Testis (tissue), 3 donors: ENCODE data around the gene EXPH5. TPM values are rescaled to one million over a fixed set of nuclear protein-coding genes. Genes with fewer than 3 reads are reported as not detected.

Experiments used
- DNase-seq: peaks from one replicate; pipeline ENCODE4 v3.0.0-alpha.2; 2019
- H3K27ac ChIP-seq, 2 donors: fragments of 200-600 bp; sonication (generic); one replicate each; pipeline ENCODE4 v1.5.1; 2019
- H3K27me3 ChIP-seq: fragments of 200-600 bp; sonication (generic); one replicate; pipeline ENCODE4 v1.5.1; 2019
- H3K36me3 ChIP-seq: fragments of 200-600 bp; sonication (generic); one replicate; pipeline ENCODE4 v1.5.1; 2017; ENCODE audit warnings: low read depth; ENCODE audit errors: missing control alignments
- H3K4me1 ChIP-seq: fragments of 200-600 bp; sonication (generic); one replicate; pipeline ENCODE4 v1.5.1; 2019
- H3K4me3 ChIP-seq, 2 donors: fragments of 200-600 bp; sonication (generic); one replicate each; pipeline ENCODE4 v1.5.1; 2017 to 2019
- H3K9me3 ChIP-seq: fragments of 200-600 bp; sonication (generic); one replicate; pipeline ENCODE4 v1.5.1; 2017
- POLR2A ChIP-seq: fragments of 450-650 bp; IDR thresholded peaks from one replicate; pipeline ENCODE4 v1.6.1; 2017; ENCODE audit warnings: antibody characterized with exemption, mild to moderate bottlenecking, moderate library complexity
- WGBS, 2 donors: methylation state at CpG; one replicate each; pipeline ENCODE4 v1.1.5; 2018; 5-methylcytosine and 5-hydroxymethylcytosine counted together
- intact Hi-C: fragments of 100-400 bp; cut with DNase I; formaldehyde crosslinking; loops from one replicate; pipeline ENCODE4 v1.15.1; 2023; ENCODE audit warnings: low total_unique reads
- polyA plus RNA-seq: library from polyadenylated mRNA; stranded (reverse); fragments of 350-450 nt; fragmentation: Illumina TruSeq; extraction: RNeasy Lipid Tissue Mini Kit (QIAGEN cat#74804); gene quantifications from one replicate; pipeline ENCODE4 v1.2.3, GENCODE V29; 2014; ENCODE audit warnings: low read depth, low replicate concordance; ENCODE audit not compliant: insufficient read depth
- total RNA-seq, 2 donors: library from RNA; depleted of rRNA; stranded (reverse); fragments of >200 nt; gene quantifications; one replicate each; pipeline ENCODE4 v1.2.3, GENCODE V29; 2016
- TF ChIP-seq, protein P1 (sequence below), 3 experiments: fragments of 450-650 bp in 2 of 3; fragments of 200-600 bp in 1 of 3; sonication (generic) in 1 of 3; IDR thresholded peaks; one replicate each; pipeline ENCODE4 v1.5.1; 2016 to 2019; ENCODE audit warnings: antibody characterized with exemption in 3 of 3, mild to moderate bottlenecking in 2 of 3, moderate library complexity in 1 of 3

The EXPH5 gene
- total and polyA plus RNA-seq, 3 donors from 2014 or later = 0.62 to 1.3 (median 0.71) TPM

DNA sequence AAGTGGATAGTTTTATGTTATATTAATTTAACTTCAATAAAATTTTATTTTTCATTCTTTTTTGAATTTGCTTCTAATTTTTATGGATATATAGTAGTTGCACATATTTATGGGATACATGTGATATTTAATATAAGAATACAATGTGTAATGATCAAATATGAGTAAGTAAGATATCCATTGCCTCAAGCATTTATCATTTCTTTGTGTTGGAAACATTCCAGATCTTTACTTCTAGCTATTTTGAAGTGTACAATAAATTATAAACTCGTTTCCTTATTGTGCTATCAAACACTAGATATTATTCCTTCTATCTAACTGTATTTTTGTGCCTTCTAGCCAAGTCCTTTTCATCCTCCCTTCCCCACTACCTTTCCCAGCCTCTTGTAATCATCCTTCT lies 17.0 kb downstream of the EXPH5 start:
- no peaks in the 10 kb centered on the region for H3K9me3 ChIP-seq
- intact Hi-C loops = no loop called here
- TF ChIP-seq, protein P1, sequence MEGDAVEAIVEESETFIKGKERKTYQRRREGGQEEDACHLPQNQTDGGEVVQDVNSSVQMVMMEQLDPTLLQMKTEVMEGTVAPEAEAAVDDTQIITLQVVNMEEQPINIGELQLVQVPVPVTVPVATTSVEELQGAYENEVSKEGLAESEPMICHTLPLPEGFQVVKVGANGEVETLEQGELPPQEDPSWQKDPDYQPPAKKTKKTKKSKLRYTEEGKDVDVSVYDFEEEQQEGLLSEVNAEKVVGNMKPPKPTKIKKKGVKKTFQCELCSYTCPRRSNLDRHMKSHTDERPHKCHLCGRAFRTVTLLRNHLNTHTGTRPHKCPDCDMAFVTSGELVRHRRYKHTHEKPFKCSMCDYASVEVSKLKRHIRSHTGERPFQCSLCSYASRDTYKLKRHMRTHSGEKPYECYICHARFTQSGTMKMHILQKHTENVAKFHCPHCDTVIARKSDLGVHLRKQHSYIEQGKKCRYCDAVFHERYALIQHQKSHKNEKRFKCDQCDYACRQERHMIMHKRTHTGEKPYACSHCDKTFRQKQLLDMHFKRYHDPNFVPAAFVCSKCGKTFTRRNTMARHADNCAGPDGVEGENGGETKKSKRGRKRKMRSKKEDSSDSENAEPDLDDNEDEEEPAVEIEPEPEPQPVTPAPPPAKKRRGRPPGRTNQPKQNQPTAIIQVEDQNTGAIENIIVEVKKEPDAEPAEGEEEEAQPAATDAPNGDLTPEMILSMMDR (IDR thresholded peaks at IDR 0.05) = no peak
- no peak for TF ChIP-seq POLR2A
- no peak for DNase-seq
- H3K4me1 ChIP-seq = no peaks in the 10 kb centered on the region
- no peaks in the 10 kb centered on the region for H3K36me3 ChIP-seq
- H3K27ac ChIP-seq = no peak overlapping the region
- 48 to 57% methylated on average over 1 of the region's 1 CpG for WGBS, 2 donors
- no peaks in the 10 kb centered on the region for H3K27me3 ChIP-seq
- no peak overlapping the region for H3K4me3 ChIP-seq

DNA sequence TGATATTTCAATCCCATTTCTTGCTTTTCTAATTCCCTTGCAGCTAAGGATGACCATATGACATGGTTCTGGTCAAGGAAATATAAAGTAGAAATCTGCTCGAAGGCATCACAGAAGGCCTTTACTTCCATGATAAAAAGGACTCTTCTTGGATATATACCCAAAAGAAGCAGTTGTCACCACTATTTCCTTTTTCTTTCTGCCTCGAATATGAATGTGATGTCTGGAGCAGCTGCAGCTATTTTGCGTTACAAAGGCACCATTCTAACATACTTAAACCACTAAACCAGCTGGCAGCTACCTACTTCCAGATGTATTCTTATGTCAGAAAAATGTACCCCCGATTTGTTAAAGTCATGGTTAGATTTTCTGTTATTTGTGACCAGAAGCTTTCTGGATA lies 18.9 kb downstream of the EXPH5 start:
- no peak for DNase-seq
- Histone ChIP-seq H3K4me3 (no peak overlapping the region), H3K9me3 (no peaks in the 10 kb centered on the region), H3K36me3 (no peaks in the 10 kb centered on the region), H3K4me1 (no peaks in the 10 kb centered on the region), H3K27me3 (no peaks in the 10 kb centered on the region), H3K27ac (no peak overlapping the region)
- intact Hi-C loops = no loop called here
- WGBS, 2 donors = 97% methylated on average over 4 of the region's 4 CpGs
- TF ChIP-seq, protein P1 (IDR thresholded peaks at IDR 0.05) = no peak
- no peak for TF ChIP-seq POLR2A

DNA sequence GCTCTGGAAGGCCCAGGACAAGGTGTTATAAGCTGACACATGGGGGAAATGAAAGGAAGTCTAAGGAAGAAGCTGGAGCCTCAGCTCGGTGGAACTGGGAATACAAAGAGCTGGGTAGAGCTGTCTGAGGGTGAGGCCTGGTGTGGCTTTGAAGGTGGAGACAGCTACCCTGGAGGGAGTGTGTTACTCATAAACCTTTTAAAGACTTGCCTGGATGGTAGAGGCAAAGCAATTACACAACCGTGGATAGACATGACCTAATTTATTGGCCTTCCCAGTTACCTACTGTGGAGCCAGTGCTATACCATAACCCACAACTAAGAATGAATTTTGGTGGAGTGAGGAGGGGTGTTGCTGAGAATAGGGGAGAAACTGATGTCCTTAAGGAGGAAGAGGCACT lies 22.6 kb downstream of the EXPH5 start:
- Histone ChIP-seq H3K9me3 (no peaks in the 10 kb centered on the region), H3K4me1 (no peaks in the 10 kb centered on the region), H3K27ac (no peak overlapping the region), H3K4me3 (no peak overlapping the region), H3K27me3 (no peaks in the 10 kb centered on the region), H3K36me3 (no peaks in the 10 kb centered on the region)
- TF ChIP-seq POLR2A = no peak
- TF ChIP-seq, protein P1 (IDR thresholded peaks at IDR 0.05) = no peak
- intact Hi-C loops = no loop called here
- WGBS, 2 donors = 78 to 82% methylated on average over 2 of the region's 2 CpGs
- DNase-seq = no peak

DNA sequence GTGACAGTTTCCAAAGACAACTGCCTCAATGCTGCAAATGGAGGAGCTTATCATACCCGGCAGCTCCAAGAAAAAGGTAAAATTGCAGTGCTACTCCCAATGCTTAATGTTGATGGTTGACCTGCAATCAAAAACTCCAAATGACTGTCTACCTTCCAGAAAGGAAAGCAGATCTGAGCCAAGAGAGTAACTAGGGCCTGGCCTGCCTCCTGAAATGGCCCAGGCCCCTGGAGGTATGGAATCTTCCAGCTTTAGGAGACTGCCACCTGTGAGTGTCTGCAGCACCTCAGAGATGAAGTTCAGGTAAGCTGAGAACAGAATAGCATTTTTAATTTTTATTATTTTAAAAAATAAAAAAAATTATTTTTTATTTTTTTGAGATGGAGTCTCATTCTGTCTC lies 23.7 kb downstream of the EXPH5 start:
- no peaks in the 10 kb centered on the region for H3K9me3 ChIP-seq
- no peaks in the 10 kb centered on the region for H3K27me3 ChIP-seq
- H3K36me3 ChIP-seq = no peaks in the 10 kb centered on the region
- H3K4me3 ChIP-seq = no peak overlapping the region
- H3K27ac ChIP-seq = no peak overlapping the region
- intact Hi-C loops = no loop called here
- DNase-seq = no peak
- H3K4me1 ChIP-seq = no peaks in the 10 kb centered on the region
- no peak for TF ChIP-seq POLR2A
- TF ChIP-seq, protein P1 (IDR thresholded peaks at IDR 0.05) = no peak
- 81 to 100% methylated on average over 1 of the region's 1 CpG for WGBS, 2 donors

DNA sequence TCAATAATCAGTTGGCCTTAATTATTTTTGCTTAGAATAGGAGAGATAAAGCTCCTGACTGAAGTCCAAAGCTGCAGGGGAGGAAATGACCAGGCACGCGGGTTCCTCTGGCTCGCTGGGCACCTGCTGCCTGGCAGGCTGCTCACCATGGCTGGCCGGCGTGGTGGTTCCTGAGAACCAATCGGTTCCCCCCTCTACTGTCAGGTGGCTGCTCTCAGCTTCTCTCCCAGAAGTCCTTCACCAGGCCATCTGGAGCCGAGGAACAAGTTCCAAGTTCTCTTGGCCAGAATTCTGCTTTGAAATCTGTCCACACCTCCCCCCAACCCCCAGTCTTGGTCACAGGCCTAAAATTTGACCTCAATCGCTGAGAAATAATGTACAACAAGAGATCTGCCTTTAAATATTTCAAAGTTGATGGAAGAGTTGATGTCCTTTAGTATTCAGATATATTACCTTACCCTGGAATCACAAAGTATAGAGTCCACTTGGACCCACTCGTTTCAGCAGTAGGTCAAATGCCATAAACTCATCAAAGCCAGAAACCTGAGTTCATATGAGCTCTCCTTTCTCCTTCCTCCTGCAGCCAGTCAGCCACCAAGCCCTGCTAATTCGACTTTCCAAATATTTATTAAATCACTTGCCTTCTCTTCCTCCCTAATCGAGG lies 25.2 kb downstream of the EXPH5 start:
- intact Hi-C loops = no loop called here
- Histone ChIP-seq H3K4me3 (no peak overlapping the region), H3K4me1 (no peaks in the 10 kb centered on the region), H3K36me3 (no peaks in the 10 kb centered on the region), H3K27me3 (no peaks in the 10 kb centered on the region), H3K27ac (no peak overlapping the region), H3K9me3 (no peaks in the 10 kb centered on the region)
- no peak for DNase-seq
- 52 to 74% methylated on average over 6 to 11 of the region's 11 CpGs for WGBS, 2 donors
- TF ChIP-seq, protein P1 (IDR thresholded peaks at IDR 0.05) = no peak
